ENCODE measurements around the gene KLC1. TPM values are rescaled to one million over a fixed set of nuclear protein-coding genes. Genes with fewer than 3 reads are reported as not detected.

Gene KLC1
- polyA plus RNA-seq, 3 donors, result 89.5 to 156 (median 107) TPM

DNA sequence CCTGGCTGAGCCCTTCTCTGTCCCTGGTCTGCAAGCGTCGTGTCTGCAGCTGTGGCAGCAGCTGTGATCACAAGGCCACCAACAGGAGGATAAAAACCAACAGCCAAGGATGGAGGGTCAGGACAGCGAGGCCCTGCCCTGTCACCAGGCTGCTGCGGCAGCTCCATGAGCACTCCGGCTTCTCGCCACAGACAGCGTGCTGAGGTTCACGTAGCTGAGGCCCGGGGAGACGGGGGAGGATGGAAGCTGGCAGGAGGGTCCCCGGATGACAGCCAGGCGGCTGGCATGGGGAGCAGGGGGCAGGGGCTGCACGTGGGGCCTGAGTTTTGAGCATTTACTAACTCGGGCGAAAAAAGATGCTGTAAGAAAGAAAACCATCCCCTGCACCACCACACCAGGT lies 80.8 kb downstream of the KLC1 start:
- no peak for DNase-seq (ENCODE audit: extremely low read depth in 1 of 11, low read depth in 9 of 11, low spot score in 4 of 11)

DNA sequence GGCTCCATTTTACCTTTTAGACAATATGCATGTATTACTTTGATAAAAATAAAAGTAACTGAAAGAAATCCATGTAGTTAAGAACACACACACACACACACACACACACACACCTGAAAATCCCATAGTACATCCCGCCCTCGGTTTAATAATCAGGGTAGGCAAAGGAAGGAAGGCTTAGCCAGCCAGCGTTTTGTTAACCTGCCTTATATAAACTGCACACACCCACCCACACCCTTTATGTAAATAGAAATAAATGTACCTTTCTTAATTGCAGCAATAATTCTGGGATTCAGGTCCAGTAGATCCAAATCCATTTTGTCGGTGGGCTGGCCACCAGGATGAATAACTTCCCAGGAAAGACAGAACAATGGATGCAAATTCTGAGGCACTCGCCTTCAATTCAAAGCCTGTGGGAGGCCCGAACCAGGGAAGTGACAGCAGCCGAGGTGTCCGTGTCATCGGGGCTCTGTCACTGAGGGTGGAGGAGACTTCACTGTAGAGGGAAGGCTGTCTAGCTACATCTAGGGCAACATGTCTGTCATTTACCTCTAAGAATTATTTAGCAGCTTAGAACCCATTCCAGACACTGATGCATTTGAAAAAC lies 81.9 kb downstream of the KLC1 start:
- DNase-seq (ENCODE audit: extremely low read depth in 1 of 11, low read depth in 9 of 11, low spot score in 4 of 11), result no peak

DNA sequence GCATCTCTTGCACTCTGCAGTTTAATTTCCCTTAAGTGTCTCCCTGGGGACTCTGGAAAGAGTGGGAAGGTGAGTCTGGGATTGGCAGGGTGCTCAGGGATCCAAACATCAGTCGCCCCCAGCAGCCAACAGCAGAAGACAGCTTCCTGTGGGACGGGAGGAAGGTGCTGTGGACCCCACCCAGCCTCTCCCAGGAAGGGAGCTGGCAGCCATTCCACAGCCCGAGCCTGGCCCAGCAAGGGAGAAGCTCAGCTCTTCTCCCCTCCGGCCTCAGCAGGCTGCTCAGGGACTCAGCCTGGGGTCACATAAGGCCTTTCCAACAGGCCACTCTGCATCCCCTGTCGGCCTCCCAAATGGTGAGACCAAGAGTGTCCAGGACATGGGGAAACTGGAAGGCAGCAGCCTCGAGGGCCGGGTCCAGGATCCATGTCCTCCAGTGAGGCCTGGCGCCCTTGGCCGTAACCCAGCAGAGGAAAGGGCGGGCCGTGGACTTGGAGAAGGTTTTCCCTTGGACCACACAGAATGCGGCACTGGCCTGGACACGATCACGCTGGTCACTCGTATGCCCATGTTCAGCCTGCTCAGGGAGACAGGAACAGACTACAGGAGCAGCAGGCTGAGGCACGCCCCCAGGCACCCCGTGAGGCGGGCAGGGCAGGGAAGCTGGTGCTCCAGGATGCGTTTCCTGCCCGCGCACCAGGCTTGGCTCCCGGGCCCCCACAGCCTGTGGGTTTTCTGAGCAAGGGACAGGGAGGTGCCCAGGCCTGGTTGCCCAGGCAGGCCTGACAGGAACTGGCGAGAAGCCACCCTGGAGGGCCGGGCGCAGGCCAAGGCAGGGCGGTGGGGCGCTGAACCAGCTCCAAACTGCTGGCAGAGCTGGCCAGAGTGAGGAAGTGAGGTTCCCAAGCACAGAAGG lies 82.8 kb downstream of the KLC1 start:
- DNase-seq (ENCODE audit: extremely low read depth in 1 of 11, low read depth in 9 of 11, low spot score in 4 of 11), result no peak

DNA sequence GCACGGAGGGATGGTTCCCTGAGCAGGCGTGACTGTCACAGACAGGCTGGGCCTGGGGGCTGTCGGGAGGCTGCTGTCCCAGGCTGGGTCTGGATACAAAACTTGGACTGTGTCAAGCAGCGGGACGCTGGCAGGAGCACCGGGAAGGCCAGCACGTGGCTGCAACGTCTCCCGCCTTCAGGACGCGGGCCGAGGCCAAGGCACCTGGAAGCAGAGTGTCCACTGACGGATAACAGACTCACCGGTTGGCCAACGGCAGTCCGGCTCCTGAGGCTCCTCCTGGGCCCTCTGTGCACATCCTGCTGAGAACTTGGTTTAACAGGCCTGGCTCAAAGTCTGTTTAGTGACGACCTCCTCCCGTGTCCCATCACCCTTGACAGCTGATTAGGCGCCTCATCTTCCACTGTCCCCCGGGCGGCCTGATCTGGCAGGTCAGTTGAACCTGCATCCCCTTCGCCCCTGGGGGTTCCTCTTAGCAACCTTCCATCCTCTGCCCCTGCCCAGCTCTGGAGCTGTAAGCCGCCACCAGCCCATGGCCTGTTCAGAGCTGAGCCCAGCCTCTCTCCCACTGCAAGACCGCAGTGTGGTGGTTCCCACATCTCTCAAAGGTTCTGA lies 83.7 kb downstream of the KLC1 start:
- no peak for DNase-seq (ENCODE audit: extremely low read depth in 1 of 11, low read depth in 9 of 11, low spot score in 4 of 11)

DNA sequence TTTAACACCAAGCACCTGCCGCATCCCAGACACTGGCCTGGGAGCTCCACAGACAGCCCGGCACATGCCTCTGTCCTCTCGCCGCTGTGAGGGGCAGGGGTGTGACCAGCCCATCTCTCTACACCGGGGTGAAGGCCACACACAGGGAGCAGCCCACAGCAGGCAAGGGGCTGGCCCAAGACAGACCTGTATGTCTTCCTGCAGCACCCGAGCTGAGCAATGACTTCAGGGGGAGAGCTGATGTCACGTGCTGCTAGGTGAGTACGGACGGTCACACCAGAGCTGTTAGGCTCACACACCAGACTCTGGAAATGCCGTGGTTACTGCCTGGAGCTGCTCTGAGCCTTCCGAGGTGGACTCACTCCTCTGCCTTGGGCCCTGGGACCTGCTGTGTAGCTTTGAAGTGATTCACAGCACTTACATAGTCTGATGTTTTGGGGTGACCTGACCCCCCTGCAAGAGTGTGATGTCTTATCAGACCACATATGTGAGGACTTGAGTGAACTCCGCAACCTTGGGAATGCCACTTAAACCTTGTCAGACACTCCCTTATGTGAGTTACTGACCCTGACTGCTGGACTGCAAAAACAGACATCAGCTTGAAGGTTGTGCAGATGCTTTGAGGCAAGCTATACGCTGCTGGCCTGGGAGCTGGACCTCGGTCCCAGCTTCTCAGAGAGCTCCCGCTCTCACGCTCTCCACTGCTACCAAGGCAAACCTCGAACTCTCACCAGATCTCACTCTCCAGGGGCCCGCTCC lies 84.5 kb downstream of the KLC1 start:
- no peak for DNase-seq (ENCODE audit: extremely low read depth in 1 of 11, low read depth in 9 of 11, low spot score in 4 of 11)

DNA sequence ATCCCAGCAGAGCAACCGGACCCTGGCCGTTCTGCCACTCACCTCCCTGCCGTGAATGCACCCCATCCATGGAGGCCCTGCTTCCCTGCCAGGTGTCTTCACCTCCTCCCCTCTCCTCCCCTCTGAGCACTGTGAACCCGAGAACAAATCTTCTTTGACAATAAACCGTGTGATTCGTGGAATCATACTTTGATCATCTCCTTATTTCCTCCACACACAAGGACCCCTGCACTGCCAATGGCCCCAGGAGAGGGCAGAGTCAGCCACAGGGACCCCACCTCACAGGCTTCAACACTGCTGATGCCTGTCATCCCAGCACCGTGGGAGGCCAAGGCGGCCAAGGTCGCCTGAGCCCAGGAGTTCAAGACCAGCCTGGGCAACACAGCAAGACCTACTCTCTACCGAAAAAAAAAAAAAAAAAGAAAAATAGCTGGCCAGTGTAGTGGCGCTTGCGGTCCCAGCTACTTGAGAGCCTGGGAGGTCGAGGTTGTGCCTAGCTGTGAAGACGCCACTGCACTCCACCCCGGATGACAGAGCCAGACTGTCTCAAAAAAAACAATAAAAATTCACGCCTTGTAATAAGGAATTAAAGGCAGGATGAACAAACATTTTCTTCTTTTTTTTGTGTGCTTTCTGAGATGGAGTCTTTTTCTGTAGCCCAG lies 85.2 kb downstream of the KLC1 start:
- no peak for DNase-seq (ENCODE audit: extremely low read depth in 1 of 11, low read depth in 9 of 11, low spot score in 4 of 11)

DNA sequence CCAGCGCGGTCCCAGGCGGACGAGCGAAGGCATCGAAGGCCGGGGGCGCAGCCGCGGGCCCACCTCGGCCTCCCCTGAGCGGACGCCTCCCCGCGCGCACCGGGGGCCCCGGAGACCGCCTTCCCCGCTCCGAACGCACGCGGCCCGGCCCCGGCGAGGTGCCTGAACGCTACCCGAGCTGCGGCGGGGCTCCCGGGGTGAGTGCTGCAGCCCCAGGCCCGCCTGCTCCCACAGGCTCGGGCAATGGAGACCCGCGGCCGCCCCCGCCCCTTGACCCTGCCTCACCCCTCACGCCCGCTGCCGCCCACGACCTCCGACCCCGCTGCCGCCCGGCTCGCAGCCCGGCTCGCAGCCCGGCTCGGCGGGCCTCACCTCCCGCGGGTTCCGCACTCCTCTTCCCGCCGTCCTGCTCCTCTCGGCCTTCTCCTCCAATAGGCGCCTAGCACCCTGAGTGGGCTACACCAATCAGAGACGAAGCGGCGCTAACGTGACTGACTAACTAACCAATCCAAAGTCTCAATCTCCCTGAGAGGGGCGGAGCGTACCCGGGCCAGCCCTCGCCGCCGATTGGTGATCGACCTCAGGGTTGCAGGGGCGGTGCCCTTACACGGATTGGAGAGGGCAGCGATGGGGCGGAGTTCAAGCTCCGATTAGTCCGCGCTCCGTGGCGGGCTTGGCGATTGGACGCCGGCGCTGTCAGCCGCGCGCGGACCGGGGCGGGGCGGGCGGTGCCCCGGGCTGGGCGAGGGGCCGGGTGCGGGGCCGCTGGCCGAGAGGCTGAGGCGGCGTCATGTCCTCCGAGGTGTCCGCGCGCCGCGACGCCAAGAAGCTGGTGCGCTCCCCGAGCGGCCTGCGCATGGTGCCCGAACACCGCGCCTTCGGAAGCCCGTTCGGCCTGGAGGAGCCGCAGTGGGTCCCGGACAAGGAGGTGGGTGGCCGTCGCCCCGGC lies 86.3 kb downstream of the KLC1 start, which contains the start of the genes XRCC3 and ZFYVE21:
XRCC3 (minus strand) TSS at position 400 of the 949 bp plus-strand sequence. CDS start 4,364 bp downstream, outside the sequence.
ZFYVE21 (plus strand) TSS at position 759 of the 949 bp plus-strand sequence; CDS start at position 791, 32 bp downstream.
- peak; percentile 95 to 99 (median 99) for DNase-seq (ENCODE audit: extremely low read depth in 1 of 11, low read depth in 9 of 11, low spot score in 4 of 11)

DNA sequence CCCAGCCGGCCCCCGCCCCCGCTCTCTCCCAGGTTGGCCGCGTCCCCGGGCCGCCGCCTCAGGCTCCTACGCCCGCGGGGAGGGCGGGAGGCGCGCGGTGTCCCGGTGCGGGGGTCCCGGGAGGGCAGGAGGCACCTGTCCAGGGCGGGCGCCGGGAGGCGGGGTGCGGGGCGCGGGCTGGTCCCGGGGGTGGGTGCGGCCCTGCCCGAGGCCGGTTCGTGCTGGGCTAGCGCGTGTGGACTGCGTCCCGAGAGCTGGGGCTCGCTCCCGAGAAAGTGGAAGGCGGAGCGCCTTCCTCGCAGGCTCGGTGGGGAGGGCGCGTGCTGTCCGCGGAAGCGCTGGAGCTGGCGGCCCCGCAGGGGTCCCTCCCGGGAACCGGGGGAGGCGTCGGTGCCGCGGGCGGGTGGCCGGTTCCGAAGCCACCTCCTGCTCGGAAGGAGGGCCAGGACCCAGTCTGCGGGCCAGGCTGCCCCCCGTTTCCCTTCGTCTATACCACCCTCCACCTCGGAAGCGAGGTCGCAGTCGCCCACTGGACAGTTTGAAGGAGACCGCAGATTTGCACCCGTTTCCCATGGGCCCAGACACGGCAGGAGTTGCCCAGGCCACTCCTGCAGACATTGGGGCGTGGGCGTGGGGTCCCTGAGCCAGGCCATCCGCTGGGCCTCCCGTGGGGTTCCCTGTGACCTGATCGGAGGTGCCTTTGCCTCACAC lies 87.2 kb downstream of the KLC1 start:
- no peak for DNase-seq (ENCODE audit: extremely low read depth in 1 of 11, low read depth in 9 of 11, low spot score in 4 of 11)

DNA sequence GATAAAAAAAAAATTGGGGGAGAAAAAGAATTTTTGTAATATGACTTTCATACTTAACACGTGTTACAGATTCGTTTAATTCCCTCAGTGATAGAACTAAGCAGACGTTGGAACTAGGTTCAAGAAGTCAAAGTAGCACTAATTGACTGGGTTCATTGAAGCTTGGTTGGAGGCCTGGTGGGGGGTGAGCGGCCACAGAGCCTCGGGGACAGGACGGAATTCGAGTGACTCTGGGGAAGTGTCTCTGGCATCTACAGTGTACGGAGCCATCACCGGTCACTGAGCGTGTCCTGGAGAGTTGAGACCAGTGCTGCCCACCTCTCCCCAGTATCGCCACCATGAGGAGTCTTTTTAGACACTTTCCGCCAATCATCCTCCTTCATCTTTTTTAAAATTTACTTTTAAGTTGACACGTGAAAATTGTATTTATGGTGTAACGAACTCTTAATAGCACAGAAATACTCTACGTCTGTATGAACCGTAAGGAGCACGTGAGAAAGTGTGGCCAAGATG lies 87.9 kb downstream of the KLC1 start:
- DNase-seq (ENCODE audit: extremely low read depth in 1 of 11, low read depth in 9 of 11, low spot score in 4 of 11), result no peak

DNA sequence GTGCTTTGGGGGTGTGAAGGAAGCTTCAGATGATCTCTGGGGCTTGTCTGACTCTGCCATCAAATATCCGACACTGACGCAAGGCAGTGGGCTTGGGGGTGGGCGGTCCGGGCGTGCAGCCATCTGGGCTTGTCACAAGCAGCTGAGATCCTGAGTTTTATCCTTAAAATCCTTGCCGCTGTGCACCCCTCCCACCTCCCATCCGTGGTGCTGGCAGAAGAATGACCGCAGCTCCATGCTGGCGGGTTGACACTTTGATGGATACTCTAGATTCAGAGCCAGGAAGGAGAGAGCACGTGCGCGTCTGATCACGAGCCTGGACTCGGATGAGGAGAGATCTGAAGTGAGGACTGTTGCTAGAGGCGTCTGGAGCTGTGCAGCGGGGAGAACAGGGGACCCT lies 89.6 kb downstream of the KLC1 start:
- DNase-seq (ENCODE audit: extremely low read depth in 1 of 11, low read depth in 9 of 11, low spot score in 4 of 11), result no peak

DNA sequence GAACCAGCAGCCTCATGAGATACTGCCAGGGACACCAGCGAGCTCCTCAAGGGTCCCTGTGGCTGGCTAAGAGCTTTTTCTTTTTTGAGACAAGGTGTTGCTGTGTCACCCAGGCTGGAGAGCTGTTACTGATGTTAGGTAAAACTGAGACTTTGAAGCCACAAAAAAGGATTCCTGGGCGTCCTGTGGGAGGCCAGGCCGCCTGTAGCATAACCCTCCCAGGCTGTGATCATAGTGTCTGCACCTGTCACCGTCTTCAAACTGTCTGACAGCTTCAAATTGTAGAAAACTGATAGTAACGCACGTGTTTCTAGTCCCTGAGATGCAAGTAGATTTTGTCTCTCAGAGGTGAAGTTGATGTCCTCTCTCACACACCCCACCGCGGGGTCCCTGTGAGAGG lies 90.7 kb downstream of the KLC1 start:
- DNase-seq (ENCODE audit: extremely low read depth in 1 of 11, low read depth in 9 of 11, low spot score in 4 of 11), result no peak

DNA sequence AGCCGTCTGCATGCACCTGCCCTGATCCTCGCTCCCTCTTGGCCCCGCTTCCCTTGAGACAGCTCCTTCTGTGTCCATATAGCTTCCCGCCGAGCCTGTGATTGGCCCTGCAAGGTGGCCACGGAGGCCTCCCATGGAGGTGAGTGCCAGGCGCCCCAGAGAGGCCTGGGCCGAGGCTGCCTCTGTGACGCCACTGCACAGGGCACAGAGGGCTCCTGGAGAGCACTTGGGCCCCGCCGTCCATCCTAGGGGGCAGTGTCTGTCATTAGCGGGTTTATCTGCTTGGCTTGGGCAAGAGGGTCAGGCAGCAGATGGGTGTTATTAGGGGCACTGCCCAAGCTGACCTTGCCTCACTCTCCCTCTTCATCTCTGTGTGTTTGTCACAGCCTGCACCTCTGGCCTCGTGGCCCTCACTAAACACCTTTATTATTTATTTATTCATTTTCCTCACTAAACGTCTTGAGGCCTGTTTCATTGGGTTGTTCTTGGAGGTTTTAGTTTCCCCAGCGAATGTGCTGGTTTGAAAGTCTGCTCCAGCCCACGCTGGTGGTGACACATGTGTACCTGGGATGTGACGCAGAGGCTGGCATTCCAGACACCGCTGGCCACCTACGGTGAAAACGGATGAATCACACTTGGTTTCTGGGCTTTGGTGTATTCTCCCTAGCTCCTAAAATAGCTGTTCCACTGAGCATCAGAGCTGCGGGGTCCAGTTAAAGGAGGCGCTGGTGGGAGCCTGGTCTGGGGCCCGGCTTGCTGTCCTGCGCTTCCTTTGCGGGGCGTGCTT lies 92.5 kb downstream of the KLC1 start:
- DNase-seq (ENCODE audit: extremely low read depth in 1 of 11, low read depth in 9 of 11, low spot score in 4 of 11), result no peak

DNA sequence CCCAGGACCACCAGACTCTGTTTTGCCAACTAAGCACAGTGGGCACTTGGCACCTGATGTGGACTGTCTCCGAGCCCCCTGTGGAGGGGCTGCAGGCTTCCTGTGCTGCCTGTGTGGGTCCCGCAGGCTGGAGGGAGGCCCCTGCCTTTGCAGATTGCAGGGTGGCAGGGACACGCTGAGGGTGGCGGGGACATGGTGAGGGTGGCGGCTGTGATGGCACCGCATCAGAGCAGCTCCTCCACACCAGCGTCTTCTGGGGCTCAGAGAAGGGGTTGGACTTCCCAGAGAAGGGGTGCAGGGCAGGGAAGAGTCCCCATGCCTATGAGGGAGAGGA lies 94.7 kb downstream of the KLC1 start:
- no peak for DNase-seq (ENCODE audit: extremely low read depth in 1 of 11, low read depth in 9 of 11, low spot score in 4 of 11)

DNA sequence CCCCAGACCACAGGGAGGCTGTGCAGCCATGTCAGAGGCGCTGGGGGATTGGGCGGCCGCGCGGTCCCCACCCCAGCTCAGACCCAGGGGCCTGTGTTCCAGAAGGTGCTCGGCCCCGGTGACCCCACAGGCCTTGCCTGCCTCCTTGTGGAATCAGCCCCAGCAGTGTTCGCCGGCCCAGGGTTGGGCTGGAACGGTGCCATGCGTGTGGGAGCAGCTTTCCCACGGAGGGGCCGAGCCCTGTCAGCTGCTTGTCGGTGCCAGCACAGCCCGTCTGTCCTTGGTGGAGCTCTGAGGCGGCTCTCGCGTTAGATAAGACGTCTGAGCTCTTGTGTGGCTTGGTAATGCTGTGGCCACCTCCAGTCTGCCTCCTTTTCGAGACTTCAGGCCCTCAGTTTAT lies 95.1 kb downstream of the KLC1 start:
- no peak for DNase-seq (ENCODE audit: extremely low read depth in 1 of 11, low read depth in 9 of 11, low spot score in 4 of 11)

DNA sequence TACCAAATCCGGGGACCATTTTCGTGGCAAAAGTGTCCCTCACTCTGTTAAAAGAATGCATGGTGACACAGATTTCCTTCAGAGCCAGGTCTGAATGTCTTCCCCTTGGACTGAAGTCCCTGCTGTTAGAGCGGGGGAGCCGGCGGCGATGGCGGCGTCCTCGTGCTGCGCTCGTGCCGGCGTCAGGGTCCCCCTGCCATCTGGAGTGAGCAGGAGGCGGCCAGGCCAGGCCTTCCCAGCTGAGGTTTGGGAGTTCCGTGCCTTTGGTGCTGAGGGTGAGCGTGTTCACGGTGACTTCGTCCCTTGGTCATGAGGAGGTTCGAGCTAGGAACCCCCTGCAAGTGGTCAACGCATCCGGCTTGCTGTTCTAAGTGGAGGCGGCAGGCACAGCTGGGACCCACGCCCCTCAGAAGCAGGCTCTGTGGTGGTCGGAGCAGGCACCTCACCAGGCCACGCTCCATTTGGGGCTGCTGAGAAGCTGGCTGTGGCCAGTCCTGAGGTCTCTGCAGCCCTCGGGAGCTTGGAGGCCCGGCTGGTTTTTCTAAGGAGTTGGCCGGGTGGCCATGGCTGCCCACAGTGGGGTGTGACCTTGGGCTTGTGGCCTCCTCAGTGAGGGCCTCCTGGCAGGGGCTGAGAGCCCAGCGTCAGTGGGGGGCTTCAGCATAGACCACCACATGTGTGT lies 96.1 kb downstream of the KLC1 start:
- no peak for DNase-seq (ENCODE audit: extremely low read depth in 1 of 11, low read depth in 9 of 11, low spot score in 4 of 11)

Data from renal cortex interstitium (tissue), 11 donors.